Measurements from ENCODE around the gene SURF6. TPM values are rescaled to one million over a fixed set of nuclear protein-coding genes. Genes with fewer than 3 reads are reported as not detected.
"Not testable (repeated sequence)": the region's sequence is repeated elsewhere in the genome, so short reads cannot be mapped to it uniquely, and the experiment has no call there.

Gene SURF6
- total RNA-seq, 1 donor from 2014 or later: 22.9 TPM

- DNase-seq (ENCODE audit: extremely low read depth, low read depth, low spot score): no peak
These were observed 13.0 kb upstream of the SURF6 start for GRCh38 chr9:133348718-133349573.

DNA sequence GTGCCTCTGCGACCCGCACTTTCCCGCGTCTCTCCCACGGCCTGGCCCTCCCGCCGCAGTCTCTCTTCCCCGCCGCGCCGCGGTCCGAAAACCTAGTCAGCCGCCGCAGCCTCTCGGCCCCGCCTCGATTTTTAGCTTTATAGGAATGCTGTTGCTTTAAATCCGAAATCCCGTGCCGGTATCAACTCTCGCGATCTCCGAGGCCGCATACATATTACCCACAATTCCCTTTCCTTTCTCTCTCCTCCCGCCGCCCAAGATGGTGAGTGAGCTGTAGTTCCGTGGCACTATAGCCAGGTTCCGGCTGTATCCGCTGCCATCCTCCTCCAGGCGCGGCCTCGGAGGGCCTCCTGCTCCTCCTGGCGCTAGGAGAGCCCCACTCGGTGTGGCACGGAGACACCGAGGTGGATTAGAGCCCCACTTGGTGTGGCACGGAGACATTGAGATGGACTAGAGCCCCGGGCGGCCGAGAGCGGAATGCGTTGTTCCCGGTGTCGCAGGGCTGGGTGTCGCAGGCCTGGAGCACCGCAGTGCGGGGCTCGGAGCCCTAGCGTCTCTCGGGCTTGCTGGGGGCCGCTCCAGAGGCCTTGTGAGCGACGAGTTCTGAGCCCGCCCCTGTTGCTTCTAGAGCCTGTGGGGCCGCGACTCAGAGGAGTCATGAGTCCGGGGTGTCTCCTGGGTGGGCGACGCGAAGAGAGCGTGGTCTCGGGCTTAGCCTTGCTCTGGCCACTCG, 12.2 kb upstream of the SURF6 start, which contains the start of the genes MED22 and RPL7A:
TSS of gene MED22 (minus strand) at position 147 of the 733 bp plus-strand sequence. CDS start 1,469 bp downstream, outside the sequence.
TSS of gene RPL7A (plus strand) at position 234 of the 733 bp plus-strand sequence. CDS start at position 260, 26 bp downstream.
- DNase-seq (ENCODE audit: extremely low read depth, low read depth, low spot score): peak; percentile 88

DNA sequence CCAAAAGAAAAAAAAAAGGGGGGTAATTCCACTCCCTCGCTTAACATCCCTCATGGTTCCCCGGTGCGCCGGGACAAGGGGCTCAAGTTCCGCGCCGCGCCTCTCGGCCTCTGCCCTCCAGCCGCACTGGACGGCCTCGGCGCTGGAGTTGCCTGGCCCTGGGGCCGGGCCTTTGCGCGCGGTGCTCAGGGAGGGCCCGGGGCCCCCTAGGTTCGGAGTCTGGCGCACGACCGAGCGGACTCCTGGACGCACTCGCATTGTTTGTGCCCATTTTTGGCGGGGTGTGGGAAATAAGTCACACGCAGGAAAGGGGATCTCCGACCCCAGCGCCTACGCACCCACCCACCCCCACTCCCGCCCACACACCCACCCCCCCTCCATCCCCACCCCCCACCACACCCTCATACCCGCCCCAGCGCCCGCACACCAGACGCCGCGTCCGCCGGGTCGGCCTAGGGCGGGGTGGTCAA, 11.6 kb upstream of the SURF6 start:
- no peak for DNase-seq (ENCODE audit: extremely low read depth, low read depth, low spot score)

- DNase-seq (ENCODE audit: extremely low read depth, low read depth, low spot score): no peak
These were observed 10.2 kb upstream of the SURF6 start for GRCh38 chr9:133346021-133346785.

DNA sequence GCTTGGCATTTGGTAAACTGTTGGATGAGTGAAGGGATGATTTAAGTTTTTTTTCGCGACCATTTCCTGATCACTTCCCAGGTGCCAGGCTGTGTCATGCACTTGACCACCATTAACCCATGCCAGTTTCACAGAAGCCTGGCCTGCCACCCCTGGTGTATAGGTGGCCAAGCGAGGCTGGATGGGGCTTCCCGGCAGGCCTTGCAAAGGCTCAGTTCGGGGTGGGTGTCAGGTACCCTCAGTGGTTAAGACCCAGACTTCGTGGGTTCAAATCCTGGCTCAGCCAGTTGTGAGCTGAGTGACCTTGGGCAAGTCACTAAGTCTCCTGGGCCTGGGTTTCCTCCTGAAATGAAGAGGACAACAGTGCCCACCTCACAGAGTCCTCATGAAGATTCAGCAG, 9.6 kb upstream of the SURF6 start:
- no peak for DNase-seq (ENCODE audit: extremely low read depth, low read depth, low spot score)

GRCh38 chr9:133344979-133345378, 9.0 kb upstream of the SURF6 start:
- DNase-seq (ENCODE audit: extremely low read depth, low read depth, low spot score): no peak

GRCh38 chr9:133344071-133344470, 8.1 kb upstream of the SURF6 start:
- no peak for DNase-seq (ENCODE audit: extremely low read depth, low read depth, low spot score)

GRCh38 chr9:133342570-133342969, 6.6 kb upstream of the SURF6 start:
- no peak for DNase-seq (ENCODE audit: extremely low read depth, low read depth, low spot score)

GRCh38 chr9:133342069-133342406, 6.0 kb upstream of the SURF6 start:
- no peak for DNase-seq (ENCODE audit: extremely low read depth, low read depth, low spot score)

DNA sequence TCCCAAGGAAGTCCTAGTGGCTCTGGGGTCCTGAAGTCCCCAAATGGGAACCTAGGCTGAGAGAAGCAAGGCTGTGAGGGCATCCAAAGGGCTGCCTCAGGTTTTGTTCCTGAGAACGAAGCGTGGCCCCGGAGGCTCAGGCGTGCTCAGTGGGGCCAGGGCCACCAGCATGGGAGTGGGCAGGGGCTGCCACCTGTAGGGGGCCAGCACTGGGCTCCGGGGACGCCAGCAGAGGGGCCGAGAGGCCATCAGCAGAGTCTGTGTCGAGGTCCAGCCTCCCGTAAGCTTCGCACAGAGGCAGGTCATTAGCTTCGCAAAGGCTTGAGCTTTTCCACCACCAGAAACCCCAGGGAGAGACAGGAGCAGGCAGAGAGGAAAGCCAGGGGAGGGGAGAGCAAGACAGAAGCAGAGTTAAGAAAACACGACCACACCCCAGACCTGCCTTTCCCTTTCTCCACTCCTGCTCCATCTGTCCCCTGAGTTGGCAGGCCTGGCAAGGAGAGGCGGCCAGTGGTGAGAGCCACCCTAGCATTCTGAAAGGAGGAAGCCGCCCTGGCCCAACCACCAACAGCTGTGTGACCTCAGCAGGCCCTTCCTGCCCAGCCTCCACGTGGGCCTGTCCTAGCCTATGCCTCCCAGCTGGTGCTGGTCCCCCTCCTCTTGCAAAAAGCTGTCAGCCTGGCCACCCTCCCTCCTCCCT, 5.5 kb upstream of the SURF6 start:
- DNase-seq (ENCODE audit: extremely low read depth, low read depth, low spot score): no peak

DNA sequence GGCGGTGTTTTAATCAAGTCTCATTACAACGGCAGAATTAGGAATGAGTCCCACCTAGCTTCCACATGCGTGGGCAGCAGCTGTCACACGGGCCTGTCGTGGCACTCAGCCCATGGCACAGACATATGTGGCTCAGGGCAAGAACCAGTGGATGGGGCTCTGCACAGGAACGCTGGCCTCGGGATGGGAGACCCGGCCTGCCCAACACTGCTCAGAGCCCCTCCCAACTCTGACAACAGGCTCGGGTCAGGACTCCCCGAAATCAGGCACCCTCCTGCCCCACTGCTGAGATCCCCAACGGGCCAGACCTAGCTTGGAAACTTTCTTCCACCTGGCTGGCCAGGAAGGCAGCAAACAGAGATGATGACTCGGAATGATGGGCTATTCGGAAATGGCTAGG, 4.9 kb upstream of the SURF6 start:
- no peak for DNase-seq (ENCODE audit: extremely low read depth, low read depth, low spot score)

- DNase-seq (ENCODE audit: extremely low read depth, low read depth, low spot score): no peak
These were observed 4.3 kb upstream of the SURF6 start for GRCh38 chr9:133340256-133340655.

DNA sequence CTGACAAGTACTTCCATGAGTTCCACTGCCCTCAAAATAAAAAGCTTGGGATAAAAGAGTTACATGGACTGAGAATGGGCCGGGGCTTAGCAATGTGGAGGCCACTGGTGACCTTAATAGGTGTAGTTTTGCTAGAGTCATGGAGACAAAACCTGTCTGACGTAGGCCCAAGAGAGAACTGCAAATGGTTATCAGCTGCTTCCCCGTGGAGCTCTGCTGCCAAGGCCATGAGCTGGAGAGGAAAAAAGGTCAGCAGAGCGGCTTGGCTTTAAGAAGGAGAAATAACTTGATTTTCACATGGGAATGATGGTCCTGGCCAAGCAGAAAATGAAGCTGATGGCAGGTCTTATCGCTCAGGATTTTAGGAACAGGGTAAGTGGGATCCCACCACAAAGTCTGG, 3.7 kb upstream of the SURF6 start:
- no peak for DNase-seq (ENCODE audit: extremely low read depth, low read depth, low spot score)

DNA sequence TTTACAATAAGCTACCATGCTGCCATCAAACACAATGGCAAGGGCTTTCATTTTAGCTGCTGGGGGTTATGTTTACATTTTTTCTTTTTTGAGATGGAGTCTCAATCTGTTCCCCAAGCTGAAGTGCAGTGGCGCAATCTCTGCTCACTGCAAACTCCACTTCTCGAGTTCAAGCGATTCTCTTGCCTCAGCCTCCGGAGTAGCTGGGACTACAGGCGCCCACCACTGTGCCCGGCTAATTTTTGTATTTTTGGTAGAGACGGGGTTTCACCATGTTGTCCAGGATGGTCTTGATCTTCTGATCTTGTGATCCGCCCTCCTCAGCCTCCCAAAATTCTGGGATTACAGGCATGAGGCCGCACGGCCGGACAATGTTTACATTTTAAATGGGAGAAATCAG, 1.1 kb downstream of the SURF6 start:
- DNase-seq (ENCODE audit: extremely low read depth, low read depth, low spot score): not testable (repeated sequence)

DNA sequence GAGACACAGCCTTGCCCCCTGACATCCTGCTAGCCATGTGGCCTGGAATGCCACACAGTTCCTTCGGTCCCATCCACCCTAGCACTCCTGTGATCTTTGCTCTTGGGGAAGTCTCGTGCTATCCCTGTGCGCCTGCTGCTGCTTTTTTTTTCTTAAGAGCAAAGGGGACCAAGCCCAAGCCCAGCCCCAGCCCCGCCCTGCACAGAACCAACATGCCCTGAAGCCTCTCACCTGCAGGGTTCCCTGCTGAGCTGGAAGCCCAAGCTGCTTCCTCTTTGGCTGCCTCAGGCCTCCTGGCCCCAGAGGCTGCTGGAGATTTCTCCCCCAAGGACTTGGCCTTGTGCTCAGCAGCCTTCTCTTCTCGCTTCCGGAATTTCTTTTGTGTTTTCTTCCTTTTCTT, 1.8 kb downstream of the SURF6 start:
- DNase-seq (ENCODE audit: extremely low read depth, low read depth, low spot score): no peak

GRCh38 chr9:133333566-133333965, 2.4 kb downstream of the SURF6 start:
- DNase-seq (ENCODE audit: extremely low read depth, low read depth, low spot score): no peak

DNA sequence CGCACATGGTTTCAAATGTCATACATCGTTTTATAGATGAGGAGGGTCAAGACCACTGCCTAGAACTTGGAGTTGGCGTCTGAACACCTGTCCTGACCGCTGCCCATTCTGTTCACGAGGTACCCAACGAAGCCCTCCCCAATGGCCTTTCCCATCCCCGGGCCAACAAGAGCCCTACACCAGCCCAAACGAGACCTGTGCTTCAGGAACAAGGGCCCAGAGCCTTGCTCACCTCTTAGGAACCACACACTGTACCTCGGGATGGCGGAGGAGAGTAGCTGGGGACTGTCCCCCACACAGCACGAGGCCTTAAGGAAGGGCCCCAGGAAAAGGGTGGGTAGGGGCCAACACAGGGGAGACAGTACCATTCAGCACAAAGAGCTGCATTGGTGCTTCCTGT, 3.0 kb downstream of the SURF6 start:
- DNase-seq (ENCODE audit: extremely low read depth, low read depth, low spot score): no peak

DNA sequence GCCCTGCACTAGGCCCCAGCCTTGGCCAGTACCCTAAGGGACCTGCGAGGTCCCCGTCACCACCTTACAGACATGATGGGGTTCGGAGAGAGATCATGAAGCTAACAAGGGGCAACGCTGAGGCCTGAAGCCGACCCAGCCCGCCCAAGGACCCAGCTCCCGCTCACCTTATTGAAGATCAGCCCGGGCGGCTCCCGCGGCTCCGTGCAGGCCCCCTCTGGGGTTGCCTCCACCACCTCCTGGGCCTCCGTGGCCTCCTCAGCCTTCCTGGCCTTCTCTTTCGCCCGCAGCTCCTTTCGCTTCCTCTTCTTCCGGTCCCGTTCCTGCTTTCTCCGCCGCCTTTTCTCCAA, 3.6 kb downstream of the SURF6 start:
- no peak for DNase-seq (ENCODE audit: extremely low read depth, low read depth, low spot score)

DNA sequence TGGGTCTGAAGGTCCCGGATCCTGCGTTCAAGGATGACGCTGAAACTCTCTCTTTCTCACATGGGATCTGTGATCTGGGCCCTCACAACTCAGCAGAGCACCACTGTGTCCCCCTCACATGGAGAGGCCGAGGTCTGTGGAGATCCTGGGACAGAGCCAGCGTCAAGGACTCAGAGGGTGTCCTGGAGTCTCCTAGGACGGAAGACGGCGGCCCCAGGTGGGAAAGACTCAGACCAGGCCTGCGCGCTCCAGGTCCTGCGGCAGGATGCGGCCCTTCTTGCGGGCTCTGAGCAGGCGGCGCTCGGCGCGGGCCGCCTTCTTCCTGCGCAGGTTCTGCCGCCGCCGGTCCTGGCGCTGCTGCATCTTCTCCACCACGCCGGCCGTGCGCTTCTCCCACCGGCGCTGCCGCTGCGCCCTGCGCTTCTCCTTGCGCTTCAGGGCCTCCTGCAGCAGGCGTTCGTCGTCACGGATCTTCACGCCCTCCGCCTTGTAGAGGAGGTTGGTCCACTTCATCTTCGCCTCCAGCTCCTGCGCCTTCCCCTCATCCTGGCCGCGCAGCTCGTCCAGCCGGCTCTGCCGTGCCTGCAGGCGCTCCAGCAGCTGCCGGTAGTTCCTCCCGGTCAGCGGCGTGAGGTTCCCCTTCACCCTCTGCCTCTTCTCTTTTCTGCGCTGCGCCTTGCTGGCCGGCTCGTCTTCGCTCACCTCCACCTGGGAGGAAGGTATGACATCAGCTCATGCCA, 4.2 kb downstream of the SURF6 start:
- DNase-seq (ENCODE audit: extremely low read depth, low read depth, low spot score): no peak

DNA sequence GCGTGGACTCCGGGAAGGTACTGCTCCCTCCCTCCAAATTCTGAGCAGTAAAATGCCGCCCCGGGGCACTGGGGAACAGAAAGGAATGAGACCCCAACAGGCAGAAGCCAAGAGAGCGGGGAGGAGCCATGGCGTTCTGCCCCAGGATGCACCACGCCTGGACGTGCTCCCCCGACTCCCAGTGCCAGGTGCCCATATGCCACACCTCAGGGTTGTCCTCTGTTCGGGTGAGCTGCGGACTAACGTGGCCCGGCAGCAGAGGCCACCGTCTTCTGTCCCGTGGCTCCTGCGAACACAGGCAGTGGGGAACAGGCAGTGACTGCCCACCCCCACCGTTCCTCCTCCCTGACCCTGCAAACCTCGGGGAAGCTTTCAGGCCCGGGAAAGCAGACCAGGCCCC, 4.8 kb downstream of the SURF6 start:
- DNase-seq (ENCODE audit: extremely low read depth, low read depth, low spot score): no peak

All from glomerular endothelial cell (primary cell).